SK-N-SH (cell line): ENCODE data around the gene ZNF548.

Experiments used
- CHD2 ChIP-seq: fragments of 150-350 bp; IDR thresholded peaks from 2 replicates; pipeline ENCODE4 v1.6.1; 2018; ENCODE audit warnings: low read length; ENCODE audit not compliant: partially characterized antibody
- EZH2phosphoT487 ChIP-seq: fragments of 200-600 bp; sonication (generic); IDR thresholded peaks from 2 replicates; pipeline ENCODE4 v1.6.1; 2017; ENCODE audit warnings: low read depth, mixed run types, mild to moderate bottlenecking, antibody characterized with exemption, moderate library complexity, borderline replicate concordance
- FOXM1 ChIP-seq: IDR thresholded peaks from 2 replicates; pipeline ENCODE4 v1.4.0; 2012; ENCODE audit warnings: low read depth, mild to moderate bottlenecking
- GATA2 ChIP-seq: sonication (generic); formaldehyde crosslinking; IDR thresholded peaks from 2 replicates; pipeline ENCODE4 v1.5.0; 2020; ENCODE audit warnings: mild to moderate bottlenecking, missing genetic modification reagents
- JUND ChIP-seq: IDR thresholded peaks from 2 replicates; pipeline ENCODE4 v1.4.0; 2012
- MXI1 ChIP-seq: IDR thresholded peaks from 2 replicates; pipeline ENCODE4 v1.6.1; 2012; ENCODE audit warnings: mild to moderate bottlenecking, low read depth, low read length, improper control_type of control experiment
- POLR2AphosphoS5 ChIP-seq: IDR thresholded peaks from 2 replicates; pipeline ENCODE4 v1.6.1; 2012; ENCODE audit warnings: low read depth, low read length
- RAD21 ChIP-seq: IDR thresholded peaks from 2 replicates; pipeline ENCODE4 v1.6.1; 2012; ENCODE audit warnings: mild to moderate bottlenecking, low read length
- TAF1 ChIP-seq: IDR thresholded peaks from 2 replicates; pipeline ENCODE4 v1.6.1; 2012; ENCODE audit warnings: low read depth, mild to moderate bottlenecking, low read length, moderate library complexity, borderline replicate concordance
- TF ChIP-seq, protein P1 (sequence below): fragments of 200-600 bp; sonication (generic); IDR thresholded peaks from 2 replicates; pipeline ENCODE4 v1.6.1; 2017; ENCODE audit warnings: antibody characterized with exemption, mild to moderate bottlenecking, moderate library complexity
- TF ChIP-seq, protein P2 (sequence below): IDR thresholded peaks from 2 replicates; pipeline ENCODE4 v1.6.1; 2012; ENCODE audit warnings: mild to moderate bottlenecking, low read depth, low read length, moderate library complexity

DNA sequence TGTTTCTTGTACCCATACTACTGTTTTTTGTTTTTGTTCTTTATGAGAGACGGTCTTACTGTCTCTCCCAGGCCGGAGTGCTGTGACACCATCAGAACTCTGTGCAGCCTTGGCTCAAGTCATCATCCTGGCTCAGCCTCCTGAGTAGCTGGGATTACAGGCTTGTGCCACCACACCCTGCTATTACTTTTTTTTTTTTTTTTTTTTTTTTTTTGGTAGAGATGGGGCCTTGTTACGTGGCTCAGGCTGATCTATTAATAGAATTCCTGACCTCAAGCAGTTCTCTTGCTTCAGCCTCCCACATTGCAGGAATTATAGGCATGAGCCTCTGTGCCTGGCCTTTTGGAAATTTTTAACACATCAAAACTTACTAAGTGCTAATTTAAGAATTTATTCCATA lies 41.5 kb upstream of the ZNF548 start:
- TF ChIP-seq EZH2phosphoT487 (no peak), RAD21 (no peak), TAF1 (no peak), CHD2 (no peak), POLR2AphosphoS5 (no peak), MXI1 (no peak), JUND (no peak), FOXM1 (no peak), GATA2 (CRISPR knock-in tag) (no peak)
- TF ChIP-seq, protein P1, sequence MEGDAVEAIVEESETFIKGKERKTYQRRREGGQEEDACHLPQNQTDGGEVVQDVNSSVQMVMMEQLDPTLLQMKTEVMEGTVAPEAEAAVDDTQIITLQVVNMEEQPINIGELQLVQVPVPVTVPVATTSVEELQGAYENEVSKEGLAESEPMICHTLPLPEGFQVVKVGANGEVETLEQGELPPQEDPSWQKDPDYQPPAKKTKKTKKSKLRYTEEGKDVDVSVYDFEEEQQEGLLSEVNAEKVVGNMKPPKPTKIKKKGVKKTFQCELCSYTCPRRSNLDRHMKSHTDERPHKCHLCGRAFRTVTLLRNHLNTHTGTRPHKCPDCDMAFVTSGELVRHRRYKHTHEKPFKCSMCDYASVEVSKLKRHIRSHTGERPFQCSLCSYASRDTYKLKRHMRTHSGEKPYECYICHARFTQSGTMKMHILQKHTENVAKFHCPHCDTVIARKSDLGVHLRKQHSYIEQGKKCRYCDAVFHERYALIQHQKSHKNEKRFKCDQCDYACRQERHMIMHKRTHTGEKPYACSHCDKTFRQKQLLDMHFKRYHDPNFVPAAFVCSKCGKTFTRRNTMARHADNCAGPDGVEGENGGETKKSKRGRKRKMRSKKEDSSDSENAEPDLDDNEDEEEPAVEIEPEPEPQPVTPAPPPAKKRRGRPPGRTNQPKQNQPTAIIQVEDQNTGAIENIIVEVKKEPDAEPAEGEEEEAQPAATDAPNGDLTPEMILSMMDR = no peak
- TF ChIP-seq, protein P2, sequence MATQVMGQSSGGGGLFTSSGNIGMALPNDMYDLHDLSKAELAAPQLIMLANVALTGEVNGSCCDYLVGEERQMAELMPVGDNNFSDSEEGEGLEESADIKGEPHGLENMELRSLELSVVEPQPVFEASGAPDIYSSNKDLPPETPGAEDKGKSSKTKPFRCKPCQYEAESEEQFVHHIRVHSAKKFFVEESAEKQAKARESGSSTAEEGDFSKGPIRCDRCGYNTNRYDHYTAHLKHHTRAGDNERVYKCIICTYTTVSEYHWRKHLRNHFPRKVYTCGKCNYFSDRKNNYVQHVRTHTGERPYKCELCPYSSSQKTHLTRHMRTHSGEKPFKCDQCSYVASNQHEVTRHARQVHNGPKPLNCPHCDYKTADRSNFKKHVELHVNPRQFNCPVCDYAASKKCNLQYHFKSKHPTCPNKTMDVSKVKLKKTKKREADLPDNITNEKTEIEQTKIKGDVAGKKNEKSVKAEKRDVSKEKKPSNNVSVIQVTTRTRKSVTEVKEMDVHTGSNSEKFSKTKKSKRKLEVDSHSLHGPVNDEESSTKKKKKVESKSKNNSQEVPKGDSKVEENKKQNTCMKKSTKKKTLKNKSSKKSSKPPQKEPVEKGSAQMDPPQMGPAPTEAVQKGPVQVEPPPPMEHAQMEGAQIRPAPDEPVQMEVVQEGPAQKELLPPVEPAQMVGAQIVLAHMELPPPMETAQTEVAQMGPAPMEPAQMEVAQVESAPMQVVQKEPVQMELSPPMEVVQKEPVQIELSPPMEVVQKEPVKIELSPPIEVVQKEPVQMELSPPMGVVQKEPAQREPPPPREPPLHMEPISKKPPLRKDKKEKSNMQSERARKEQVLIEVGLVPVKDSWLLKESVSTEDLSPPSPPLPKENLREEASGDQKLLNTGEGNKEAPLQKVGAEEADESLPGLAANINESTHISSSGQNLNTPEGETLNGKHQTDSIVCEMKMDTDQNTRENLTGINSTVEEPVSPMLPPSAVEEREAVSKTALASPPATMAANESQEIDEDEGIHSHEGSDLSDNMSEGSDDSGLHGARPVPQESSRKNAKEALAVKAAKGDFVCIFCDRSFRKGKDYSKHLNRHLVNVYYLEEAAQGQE = no peak
